H9 (cell line): ENCODE data around the gene ZCCHC3. TPM values are rescaled to one million over a fixed set of nuclear protein-coding genes. Genes with fewer than 3 reads are reported as not detected.

Experiments
- DNase-seq: peaks from one replicate; pipeline ENCODE4 v3.0.0-alpha.2; 2017
- H2AFZ ChIP-seq: one replicate; pipeline ENCODE4 v1.6.1; 2013; ENCODE audit warnings: mild to moderate bottlenecking, low read length, control low read depth, moderate library complexity
- H2AK5ac ChIP-seq: 2 replicates; pipeline ENCODE4 v1.6.1; 2013; ENCODE audit warnings: low read length, control low read depth, mixed read lengths; ENCODE audit not compliant: insufficient read length
- H2BK120ac ChIP-seq: one replicate; pipeline ENCODE4 v1.6.1; 2013; ENCODE audit warnings: low read depth, mild to moderate bottlenecking, low read length, control low read depth, inconsistent platforms; ENCODE audit not compliant: poor library complexity, severe bottlenecking
- H2BK12ac ChIP-seq: 2 replicates; pipeline ENCODE4 v1.6.1; 2013; ENCODE audit warnings: low read length, control low read depth, mixed read lengths, low read depth; ENCODE audit not compliant: insufficient read length
- H2BK15ac ChIP-seq: 2 replicates; pipeline ENCODE4 v1.6.1; 2013; ENCODE audit warnings: low read depth, low read length, control low read depth
- H2BK20ac ChIP-seq: one replicate; pipeline ENCODE4 v1.6.1; 2013; ENCODE audit warnings: low read depth, mild to moderate bottlenecking, low read length, control low read depth, inconsistent platforms; ENCODE audit not compliant: poor library complexity, severe bottlenecking
- H2BK5ac ChIP-seq: 2 replicates; pipeline ENCODE4 v1.6.1; 2013; ENCODE audit warnings: low read length, control low read depth, mixed read lengths; ENCODE audit not compliant: insufficient read length
- H3K14ac ChIP-seq: 2 replicates; pipeline ENCODE4 v1.6.1; 2013; ENCODE audit warnings: low read length, control low read depth; ENCODE audit not compliant: insufficient read depth
- H3K18ac ChIP-seq: 2 replicates; pipeline ENCODE4 v1.6.1; 2013; ENCODE audit warnings: low read depth, mild to moderate bottlenecking, mixed read lengths, low read length, control low read depth; ENCODE audit not compliant: insufficient read length
- H3K23ac ChIP-seq: 2 replicates; pipeline ENCODE4 v1.6.1; 2013; ENCODE audit warnings: low read length, control low read depth, mixed read lengths, low read depth; ENCODE audit not compliant: insufficient read length
- H3K23me2 ChIP-seq: 2 replicates; pipeline ENCODE4 v1.6.1; 2013; ENCODE audit warnings: low read depth, mild to moderate bottlenecking, mixed read lengths, low read length, control low read depth; ENCODE audit not compliant: insufficient read length, poor library complexity, severe bottlenecking
- H3K27ac ChIP-seq: 2 replicates; pipeline ENCODE4 v1.5.1; 2013; ENCODE audit warnings: low read length, control low read depth, mixed read lengths, low read depth; ENCODE audit not compliant: insufficient read length
- H3K27me3 ChIP-seq: 2 replicates; pipeline ENCODE4 v1.6.1; 2013; ENCODE audit warnings: low read length, control low read depth, inconsistent platforms; ENCODE audit not compliant: insufficient read depth
- H3K4ac ChIP-seq: 2 replicates; pipeline ENCODE4 v1.6.1; 2013; ENCODE audit warnings: low read depth, mild to moderate bottlenecking, control low read depth, inconsistent platforms, low read length, moderate library complexity
- H3K4me1 ChIP-seq: 2 replicates; pipeline ENCODE4 v1.6.1; 2013; ENCODE audit warnings: low read length, control low read depth, inconsistent platforms; ENCODE audit not compliant: insufficient read depth
- H3K4me2 ChIP-seq: 2 replicates; pipeline ENCODE4 v1.6.1; 2013; ENCODE audit warnings: low read length, control low read depth, mixed read lengths; ENCODE audit not compliant: insufficient read length, insufficient read depth
- H3K56ac ChIP-seq: 2 replicates; pipeline ENCODE4 v1.6.1; 2013; ENCODE audit warnings: low read depth, mild to moderate bottlenecking, mixed read lengths, low read length, control low read depth; ENCODE audit not compliant: insufficient read length
- H3K79me1 ChIP-seq: 2 replicates; pipeline ENCODE4 v1.6.1; 2013; ENCODE audit warnings: low read depth, mild to moderate bottlenecking, moderate library complexity, low read length, control low read depth, inconsistent platforms; ENCODE audit not compliant: insufficient read depth, poor library complexity, severe bottlenecking
- H3K79me2 ChIP-seq: 2 replicates; pipeline ENCODE4 v1.6.1; 2013; ENCODE audit warnings: low read length, control low read depth, inconsistent platforms; ENCODE audit not compliant: insufficient read depth
- H3K9ac ChIP-seq: 2 replicates; pipeline ENCODE4 v1.6.1; 2013; ENCODE audit warnings: low read length, control low read depth, mixed read lengths; ENCODE audit not compliant: insufficient read length; ENCODE audit errors: extremely low read depth
- H3K9me3 ChIP-seq: one replicate; pipeline ENCODE4 v1.6.1; 2013; ENCODE audit warnings: low read depth, low read length, inconsistent platforms; ENCODE audit not compliant: control insufficient read depth
- H3T11ph ChIP-seq: one replicate; pipeline ENCODE4 v1.6.1; 2013; ENCODE audit warnings: mild to moderate bottlenecking, low read length, control low read depth, inconsistent platforms
- H4K20me1 ChIP-seq: one replicate; pipeline ENCODE4 v1.6.1; 2013; ENCODE audit not compliant: control insufficient read depth, insufficient read length, insufficient read depth
- H4K5ac ChIP-seq: 2 replicates; pipeline ENCODE4 v1.6.1; 2013; ENCODE audit warnings: low read depth, mild to moderate bottlenecking, mixed read lengths, low read length, control low read depth; ENCODE audit not compliant: insufficient read length
- H4K8ac ChIP-seq: replicated peaks from 2 replicates; pipeline ENCODE4 v1.6.1; 2013; ENCODE audit warnings: low read length, control low read depth, mixed read lengths, low read depth; ENCODE audit not compliant: insufficient read length
- H4K91ac ChIP-seq: 2 replicates; pipeline ENCODE4 v1.6.1; 2013; ENCODE audit warnings: low read depth, mild to moderate bottlenecking, moderate library complexity, mixed read lengths, low read length, control low read depth; ENCODE audit not compliant: insufficient read length
- H3K27ac Mint-ChIP-seq, 3 experiments: 2 replicates in 2 of 3; 3 replicates in 1 of 3; pipeline ENCODE4 v1.8.0; 2020 to 2021; ENCODE audit warnings: mixed read lengths in 3 of 3, mild to moderate bottlenecking in 1 of 3, moderate library complexity in 1 of 3
- H3K27me3 Mint-ChIP-seq: 2 replicates; pipeline ENCODE4 v1.8.0; 2021; ENCODE audit warnings: low read depth, mild to moderate bottlenecking, moderate library complexity, mixed read lengths
- H3K36me3 Mint-ChIP-seq, 3 experiments: 2 replicates in 2 of 3; 3 replicates in 1 of 3; pipeline ENCODE4 v1.8.0; 2020 to 2021; ENCODE audit warnings: low read depth in 3 of 3, mixed read lengths in 3 of 3; ENCODE audit not compliant: insufficient read depth in 1 of 3
- H3K4me1 Mint-ChIP-seq, 2 experiments: 2 replicates each; pipeline ENCODE4 v1.8.0; 2020; ENCODE audit warnings: mixed read lengths in 2 of 2
- H3K4me3 Mint-ChIP-seq, 2 experiments: 2 replicates in 1 of 2; 3 replicates in 1 of 2; pipeline ENCODE4 v1.8.0; 2020 to 2021; ENCODE audit warnings: mild to moderate bottlenecking in 2 of 2, mixed read lengths in 2 of 2, moderate library complexity in 1 of 2
- H3K9me3 Mint-ChIP-seq, 2 experiments: 2 replicates in 1 of 2; 3 replicates in 1 of 2; pipeline ENCODE4 v1.8.0; 2020; ENCODE audit warnings: mild to moderate bottlenecking in 2 of 2, mixed read lengths in 2 of 2, moderate library complexity in 1 of 2
- CTCF ChIP-seq: fragments of 200-600 bp; sonication (generic); conservative IDR thresholded peaks from 3 replicates; pipeline ENCODE4 v1.8.0; 2021; ENCODE audit warnings: antibody characterized with exemption, mild to moderate bottlenecking
- WGBS: extraction: QIAGEN DNeasy Blood & Tissue Kit; methylation state at CpG from one replicate; pipeline ENCODE4 v1.1.7; 2013; ENCODE audit warnings: missing lambda C conversion rate, low lambda C conversion rate, mixed read lengths; ENCODE audit not compliant: insufficient read length; ENCODE audit errors: extremely low coverage; 5-methylcytosine and 5-hydroxymethylcytosine counted together
- total RNA-seq: library from RNA; stranded (reverse); gene quantifications from 2 replicates; pipeline ENCODE4 v1.2.1, GENCODE V29; 2021

ZCCHC3 gene
- total RNA-seq, 1 experiment from 2014 or later, result 41.3 TPM

DNA sequence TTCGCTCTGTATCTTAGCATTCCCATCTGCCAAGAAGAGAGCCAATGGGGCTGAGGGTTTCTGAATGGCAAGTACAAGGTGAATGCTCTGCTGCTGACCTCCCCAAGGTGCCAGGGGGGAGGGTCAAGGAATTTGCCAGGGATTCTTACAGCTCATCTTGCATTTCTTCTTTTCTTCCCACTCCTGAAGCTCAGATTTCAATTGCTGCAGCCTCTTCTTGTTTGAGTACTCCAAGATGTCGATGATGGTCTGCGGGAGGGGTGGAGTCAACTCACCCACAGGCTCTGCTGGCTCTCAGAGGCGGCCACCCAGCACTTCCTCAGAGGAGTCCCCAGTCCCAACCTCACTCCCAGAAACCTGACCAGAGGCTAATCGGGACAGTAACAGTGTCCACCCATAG is 19.2 kb upstream of the ZCCHC3 start:
- no peaks in the 10 kb centered on the region for H3K79me1 ChIP-seq
- no peak overlapping the region for H2AK5ac ChIP-seq
- no peak overlapping the region for H3T11ph ChIP-seq
- H3K18ac ChIP-seq, result no peak overlapping the region
- no peak overlapping the region for H3K27ac ChIP-seq
- peak overlapping the region in 1 of 3 experiments; percentile 42; a peak in 2 of 7 replicates for H3K27ac Mint-ChIP-seq
- peaks cover 2 to 6% of the 10 kb centered on the region in 2 experiments; a peak in 3 of 5 replicates for H3K9me3 Mint-ChIP-seq
- no peaks in the 10 kb centered on the region; the same call in 1 of the 2 replicates for H3K27me3 Mint-ChIP-seq
- no peaks in the 10 kb centered on the region for H3K9me3 ChIP-seq
- no peak overlapping the region for H3K14ac ChIP-seq
- H3K56ac ChIP-seq, result no peak overlapping the region
- no peak overlapping the region for H2AFZ ChIP-seq
- H3K36me3 Mint-ChIP-seq, result peaks cover 38 to 61% (median 39%) of the 10 kb centered on the region in 3 experiments
- no peak overlapping the region for H2BK20ac ChIP-seq
- no peak for TF ChIP-seq CTCF
- H3K79me2 ChIP-seq, result no peaks in the 10 kb centered on the region
- H2BK5ac ChIP-seq, result no peak overlapping the region
- 0 out of 2 replicates have a peak, but pooled peaks cover 4% of the 10 kb centered on the region for H3K4me1 ChIP-seq
- no peaks in the 10 kb centered on the region for H3K23me2 ChIP-seq
- no peak overlapping the region for H2BK120ac ChIP-seq
- H2BK15ac ChIP-seq, result no peak overlapping the region
- no peak overlapping the region for H4K5ac ChIP-seq
- H3K23ac ChIP-seq, result no peak overlapping the region
- no peak overlapping the region for H3K9ac ChIP-seq
- no peak overlapping the region for H3K4ac ChIP-seq
- H2BK12ac ChIP-seq, result no peak overlapping the region
- no peaks in the 10 kb centered on the region for H3K27me3 ChIP-seq
- H3K4me1 Mint-ChIP-seq, result peaks cover 5 to 7% of the 10 kb centered on the region in 2 experiments
- no peak overlapping the region for H4K8ac ChIP-seq
- H4K20me1 ChIP-seq, result no peaks in the 10 kb centered on the region
- no CpG with 5 or more reads among the region's 5 CpGs for WGBS
- peak overlapping the region in 1 of 2 experiments; percentile 58; a peak in 3 of 5 replicates for H3K4me3 Mint-ChIP-seq
- DNase-seq, result no peak
- no peak overlapping the region for H4K91ac ChIP-seq
- H3K4me2 ChIP-seq, result peak overlapping the region; percentile 2
